ENCODE measurements around the gene TCP11L1. TPM values are rescaled to one million over a fixed set of nuclear protein-coding genes. Genes with fewer than 3 reads are reported as not detected.

Gene TCP11L1
- total RNA-seq, 1 experiment from 2014 or later, result 16.8 TPM

DNA sequence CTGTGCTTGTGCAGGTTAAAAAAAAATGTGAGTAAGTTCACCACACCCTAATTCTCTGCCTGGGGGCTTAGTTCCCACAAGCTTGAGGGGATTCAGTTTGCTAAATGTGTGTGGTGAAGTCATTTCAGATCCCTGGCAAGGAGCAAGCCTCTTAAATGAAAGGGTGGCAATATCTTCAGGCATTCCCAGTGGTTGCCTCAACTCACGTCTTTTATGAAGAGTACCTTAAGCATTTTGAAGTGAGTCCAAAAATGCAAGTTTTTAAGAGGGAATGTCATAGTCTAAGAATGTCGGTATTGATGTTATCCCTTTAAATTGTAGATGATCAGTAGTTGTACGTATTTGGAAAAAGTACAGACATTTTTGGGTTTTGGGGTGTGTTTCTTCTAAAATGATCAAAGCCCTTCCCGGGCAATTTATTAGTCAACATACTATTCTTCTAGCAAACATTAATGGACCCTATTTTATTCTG is 4.9 kb downstream of the TCP11L1 start:
- peaks cover 13% of the 10 kb centered on the region for H3K4me1 Mint-ChIP-seq
- DNase-seq (ENCODE audit: low spot score) (no peak), ATAC-seq (no peak)
- H3K27me3 Mint-ChIP-seq (ENCODE audit: low read depth), result no peaks in the 10 kb centered on the region
- H3K9me3 Mint-ChIP-seq, result peaks cover 5% of the 10 kb centered on the region
- CTCF ChIA-PET, result no interaction called here
- H3K36me3 Mint-ChIP-seq, result peaks cover 33% of the 10 kb centered on the region
- POLR2A ChIA-PET, result no interaction called here
- H3K27ac Mint-ChIP-seq, result no peak overlapping the region
- no peak overlapping the region for H3K4me3 Mint-ChIP-seq
- TF ChIP-seq OVOL2 (CRISPR knock-in tag; IDR thresholded peaks at IDR 0.05; ENCODE audit: borderline replicate concordance) (no peak), IRF2 (CRISPR knock-in tag; IDR thresholded peaks at IDR 0.05; ENCODE audit: borderline replicate concordance, low read depth) (no peak), ZNF121 (CRISPR knock-in tag; IDR thresholded peaks at IDR 0.05) (no peak), MXD4 (CRISPR knock-in tag; IDR thresholded peaks at IDR 0.05; ENCODE audit: borderline replicate concordance) (no peak), ATF1 (CRISPR knock-in tag; IDR thresholded peaks at IDR 0.05) (no peak), ESRRA (CRISPR knock-in tag; IDR thresholded peaks at IDR 0.05; ENCODE audit: borderline replicate concordance) (no peak), NFATC4 (CRISPR knock-in tag; IDR thresholded peaks at IDR 0.05) (no peak), ETV6 (CRISPR knock-in tag; IDR thresholded peaks at IDR 0.05) (no peak), NFE2L1 (CRISPR knock-in tag; IDR thresholded peaks at IDR 0.05) (no peak), SOX15 (CRISPR knock-in tag; IDR thresholded peaks at IDR 0.05) (no peak), SMAD3 (CRISPR knock-in tag; IDR thresholded peaks at IDR 0.05; ENCODE audit: borderline replicate concordance) (no peak)
- TF ChIP-seq, protein P1, sequence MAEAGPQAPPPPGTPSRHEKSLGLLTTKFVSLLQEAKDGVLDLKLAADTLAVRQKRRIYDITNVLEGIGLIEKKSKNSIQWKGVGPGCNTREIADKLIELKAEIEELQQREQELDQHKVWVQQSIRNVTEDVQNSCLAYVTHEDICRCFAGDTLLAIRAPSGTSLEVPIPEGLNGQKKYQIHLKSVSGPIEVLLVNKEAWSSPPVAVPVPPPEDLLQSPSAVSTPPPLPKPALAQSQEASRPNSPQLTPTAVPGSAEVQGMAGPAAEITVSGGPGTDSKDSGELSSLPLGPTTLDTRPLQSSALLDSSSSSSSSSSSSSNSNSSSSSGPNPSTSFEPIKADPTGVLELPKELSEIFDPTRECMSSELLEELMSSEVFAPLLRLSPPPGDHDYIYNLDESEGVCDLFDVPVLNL (CRISPR knock-in tag; IDR thresholded peaks at IDR 0.05; ENCODE audit: borderline replicate concordance, low read depth), result no peak
- TF ChIP-seq, protein P2, sequence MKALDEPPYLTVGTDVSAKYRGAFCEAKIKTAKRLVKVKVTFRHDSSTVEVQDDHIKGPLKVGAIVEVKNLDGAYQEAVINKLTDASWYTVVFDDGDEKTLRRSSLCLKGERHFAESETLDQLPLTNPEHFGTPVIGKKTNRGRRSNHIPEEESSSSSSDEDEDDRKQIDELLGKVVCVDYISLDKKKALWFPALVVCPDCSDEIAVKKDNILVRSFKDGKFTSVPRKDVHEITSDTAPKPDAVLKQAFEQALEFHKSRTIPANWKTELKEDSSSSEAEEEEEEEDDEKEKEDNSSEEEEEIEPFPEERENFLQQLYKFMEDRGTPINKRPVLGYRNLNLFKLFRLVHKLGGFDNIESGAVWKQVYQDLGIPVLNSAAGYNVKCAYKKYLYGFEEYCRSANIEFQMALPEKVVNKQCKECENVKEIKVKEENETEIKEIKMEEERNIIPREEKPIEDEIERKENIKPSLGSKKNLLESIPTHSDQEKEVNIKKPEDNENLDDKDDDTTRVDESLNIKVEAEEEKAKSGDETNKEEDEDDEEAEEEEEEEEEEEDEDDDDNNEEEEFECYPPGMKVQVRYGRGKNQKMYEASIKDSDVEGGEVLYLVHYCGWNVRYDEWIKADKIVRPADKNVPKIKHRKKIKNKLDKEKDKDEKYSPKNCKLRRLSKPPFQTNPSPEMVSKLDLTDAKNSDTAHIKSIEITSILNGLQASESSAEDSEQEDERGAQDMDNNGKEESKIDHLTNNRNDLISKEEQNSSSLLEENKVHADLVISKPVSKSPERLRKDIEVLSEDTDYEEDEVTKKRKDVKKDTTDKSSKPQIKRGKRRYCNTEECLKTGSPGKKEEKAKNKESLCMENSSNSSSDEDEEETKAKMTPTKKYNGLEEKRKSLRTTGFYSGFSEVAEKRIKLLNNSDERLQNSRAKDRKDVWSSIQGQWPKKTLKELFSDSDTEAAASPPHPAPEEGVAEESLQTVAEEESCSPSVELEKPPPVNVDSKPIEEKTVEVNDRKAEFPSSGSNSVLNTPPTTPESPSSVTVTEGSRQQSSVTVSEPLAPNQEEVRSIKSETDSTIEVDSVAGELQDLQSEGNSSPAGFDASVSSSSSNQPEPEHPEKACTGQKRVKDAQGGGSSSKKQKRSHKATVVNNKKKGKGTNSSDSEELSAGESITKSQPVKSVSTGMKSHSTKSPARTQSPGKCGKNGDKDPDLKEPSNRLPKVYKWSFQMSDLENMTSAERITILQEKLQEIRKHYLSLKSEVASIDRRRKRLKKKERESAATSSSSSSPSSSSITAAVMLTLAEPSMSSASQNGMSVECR (CRISPR knock-in tag; IDR thresholded peaks at IDR 0.05; ENCODE audit: borderline replicate concordance), result no peak
- TF ChIP-seq, protein P3, sequence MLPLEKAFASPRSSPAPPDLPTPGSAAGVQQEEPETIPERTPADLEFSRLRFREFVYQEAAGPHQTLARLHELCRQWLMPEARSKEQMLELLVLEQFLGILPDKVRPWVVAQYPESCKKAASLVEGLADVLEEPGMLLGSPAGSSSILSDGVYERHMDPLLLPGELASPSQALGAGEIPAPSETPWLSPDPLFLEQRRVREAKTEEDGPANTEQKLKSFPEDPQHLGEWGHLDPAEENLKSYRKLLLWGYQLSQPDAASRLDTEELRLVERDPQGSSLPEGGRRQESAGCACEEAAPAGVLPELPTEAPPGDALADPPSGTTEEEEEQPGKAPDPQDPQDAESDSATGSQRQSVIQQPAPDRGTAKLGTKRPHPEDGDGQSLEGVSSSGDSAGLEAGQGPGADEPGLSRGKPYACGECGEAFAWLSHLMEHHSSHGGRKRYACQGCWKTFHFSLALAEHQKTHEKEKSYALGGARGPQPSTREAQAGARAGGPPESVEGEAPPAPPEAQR (CRISPR knock-in tag; IDR thresholded peaks at IDR 0.05), result no peak
- TF ChIP-seq, protein P4, sequence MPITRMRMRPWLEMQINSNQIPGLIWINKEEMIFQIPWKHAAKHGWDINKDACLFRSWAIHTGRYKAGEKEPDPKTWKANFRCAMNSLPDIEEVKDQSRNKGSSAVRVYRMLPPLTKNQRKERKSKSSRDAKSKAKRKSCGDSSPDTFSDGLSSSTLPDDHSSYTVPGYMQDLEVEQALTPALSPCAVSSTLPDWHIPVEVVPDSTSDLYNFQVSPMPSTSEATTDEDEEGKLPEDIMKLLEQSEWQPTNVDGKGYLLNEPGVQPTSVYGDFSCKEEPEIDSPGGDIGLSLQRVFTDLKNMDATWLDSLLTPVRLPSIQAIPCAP (CRISPR knock-in tag; IDR thresholded peaks at IDR 0.05), result no peak
- TF ChIP-seq, protein P5, sequence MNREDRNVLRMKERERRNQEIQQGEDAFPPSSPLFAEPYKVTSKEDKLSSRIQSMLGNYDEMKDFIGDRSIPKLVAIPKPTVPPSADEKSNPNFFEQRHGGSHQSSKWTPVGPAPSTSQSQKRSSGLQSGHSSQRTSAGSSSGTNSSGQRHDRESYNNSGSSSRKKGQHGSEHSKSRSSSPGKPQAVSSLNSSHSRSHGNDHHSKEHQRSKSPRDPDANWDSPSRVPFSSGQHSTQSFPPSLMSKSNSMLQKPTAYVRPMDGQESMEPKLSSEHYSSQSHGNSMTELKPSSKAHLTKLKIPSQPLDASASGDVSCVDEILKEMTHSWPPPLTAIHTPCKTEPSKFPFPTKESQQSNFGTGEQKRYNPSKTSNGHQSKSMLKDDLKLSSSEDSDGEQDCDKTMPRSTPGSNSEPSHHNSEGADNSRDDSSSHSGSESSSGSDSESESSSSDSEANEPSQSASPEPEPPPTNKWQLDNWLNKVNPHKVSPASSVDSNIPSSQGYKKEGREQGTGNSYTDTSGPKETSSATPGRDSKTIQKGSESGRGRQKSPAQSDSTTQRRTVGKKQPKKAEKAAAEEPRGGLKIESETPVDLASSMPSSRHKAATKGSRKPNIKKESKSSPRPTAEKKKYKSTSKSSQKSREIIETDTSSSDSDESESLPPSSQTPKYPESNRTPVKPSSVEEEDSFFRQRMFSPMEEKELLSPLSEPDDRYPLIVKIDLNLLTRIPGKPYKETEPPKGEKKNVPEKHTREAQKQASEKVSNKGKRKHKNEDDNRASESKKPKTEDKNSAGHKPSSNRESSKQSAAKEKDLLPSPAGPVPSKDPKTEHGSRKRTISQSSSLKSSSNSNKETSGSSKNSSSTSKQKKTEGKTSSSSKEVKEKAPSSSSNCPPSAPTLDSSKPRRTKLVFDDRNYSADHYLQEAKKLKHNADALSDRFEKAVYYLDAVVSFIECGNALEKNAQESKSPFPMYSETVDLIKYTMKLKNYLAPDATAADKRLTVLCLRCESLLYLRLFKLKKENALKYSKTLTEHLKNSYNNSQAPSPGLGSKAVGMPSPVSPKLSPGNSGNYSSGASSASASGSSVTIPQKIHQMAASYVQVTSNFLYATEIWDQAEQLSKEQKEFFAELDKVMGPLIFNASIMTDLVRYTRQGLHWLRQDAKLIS (CRISPR knock-in tag; IDR thresholded peaks at IDR 0.05; ENCODE audit: borderline replicate concordance), result no peak
- TF ChIP-seq, protein P6, sequence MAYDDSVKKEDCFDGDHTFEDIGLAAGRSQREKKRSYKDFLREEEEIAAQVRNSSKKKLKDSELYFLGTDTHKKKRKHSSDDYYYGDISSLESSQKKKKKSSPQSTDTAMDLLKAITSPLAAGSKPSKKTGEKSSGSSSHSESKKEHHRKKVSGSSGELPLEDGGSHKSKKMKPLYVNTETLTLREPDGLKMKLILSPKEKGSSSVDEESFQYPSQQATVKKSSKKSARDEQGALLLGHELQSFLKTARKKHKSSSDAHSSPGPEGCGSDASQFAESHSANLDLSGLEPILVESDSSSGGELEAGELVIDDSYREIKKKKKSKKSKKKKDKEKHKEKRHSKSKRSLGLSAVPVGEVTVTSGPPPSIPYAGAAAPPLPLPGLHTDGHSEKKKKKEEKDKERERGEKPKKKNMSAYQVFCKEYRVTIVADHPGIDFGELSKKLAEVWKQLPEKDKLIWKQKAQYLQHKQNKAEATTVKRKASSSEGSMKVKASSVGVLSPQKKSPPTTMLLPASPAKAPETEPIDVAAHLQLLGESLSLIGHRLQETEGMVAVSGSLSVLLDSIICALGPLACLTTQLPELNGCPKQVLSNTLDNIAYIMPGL (CRISPR knock-in tag; IDR thresholded peaks at IDR 0.05), result no peak

Data from WTC11 (cell line).